HepG2 (cell line): ENCODE data around the gene HDLBP. TPM values are rescaled to one million over a fixed set of nuclear protein-coding genes. Genes with fewer than 3 reads are reported as not detected.
A peak's percentile ranks its signal among the peaks of the same experiment; 100 is the strongest.

Experiments
- ARNTL ChIP-seq: sonication (generic); formaldehyde crosslinking; IDR thresholded peaks from 2 replicates; pipeline ENCODE4 v1.4.0; 2020; ENCODE audit warnings: mild to moderate bottlenecking, missing genetic modification reagents
- CBFB ChIP-seq: sonication (generic); formaldehyde crosslinking; IDR thresholded peaks from 2 replicates; pipeline ENCODE4 v1.4.0; 2020; ENCODE audit warnings: missing genetic modification reagents
- FOXJ3 ChIP-seq: sonication (generic); formaldehyde crosslinking; IDR thresholded peaks from 2 replicates; pipeline ENCODE4 v1.4.0; 2020; ENCODE audit warnings: missing genetic modification reagents, mild to moderate bottlenecking, borderline replicate concordance
- HOXA3 ChIP-seq: sonication (generic); formaldehyde crosslinking; IDR thresholded peaks from 2 replicates; pipeline ENCODE4 v1.5.0; 2020; ENCODE audit warnings: missing genetic modification reagents
- IKZF1 ChIP-seq: fragments of 450-650 bp; IDR thresholded peaks from 2 replicates; pipeline ENCODE4 v1.7.1; 2016
- KAT7 ChIP-seq: IDR thresholded peaks from 2 replicates; pipeline ENCODE4 v1.6.1; 2018; ENCODE audit warnings: borderline replicate concordance, missing compliant biosample characterization
- MED13 ChIP-seq: sonication (generic); formaldehyde crosslinking; IDR thresholded peaks from 2 replicates; pipeline ENCODE4 v1.5.0; 2020; ENCODE audit warnings: missing genetic modification reagents
- MLX ChIP-seq: IDR thresholded peaks from 2 replicates; pipeline ENCODE4 v1.6.1; 2016
- NFE2L2 ChIP-seq: fragments of 150-350 bp; IDR thresholded peaks from 2 replicates; pipeline ENCODE4 v1.6.1; 2014; ENCODE audit warnings: low read length
- NFIB ChIP-seq: sonication (generic); formaldehyde crosslinking; IDR thresholded peaks from 2 replicates; pipeline ENCODE4 v1.9.0; 2021; ENCODE audit warnings: missing genetic modification reagents, mild to moderate bottlenecking, borderline replicate concordance
- NFIC ChIP-seq: IDR thresholded peaks from 2 replicates; pipeline ENCODE4 v1.6.1; 2012; ENCODE audit warnings: mild to moderate bottlenecking, low read length, inconsistent platforms
- RBM22 ChIP-seq: fragments of 200-400 bp; formaldehyde crosslinking; optimal IDR thresholded peaks from 2 replicates; pipeline ENCODE3; 2017; ENCODE audit warnings: mild to moderate bottlenecking, low read length, moderate library complexity
- SAFB2 ChIP-seq: sonication (generic); formaldehyde crosslinking; IDR thresholded peaks from 2 replicates; pipeline ENCODE4 v1.5.1; 2020; ENCODE audit warnings: missing genetic modification reagents, low read depth, mild to moderate bottlenecking, borderline replicate concordance
- SIN3B ChIP-seq: fragments of 150-350 bp; IDR thresholded peaks from 2 replicates; pipeline ENCODE4 v1.6.1; 2014; ENCODE audit warnings: low read length
- TOE1 ChIP-seq: sonication (generic); formaldehyde crosslinking; IDR thresholded peaks from 2 replicates; pipeline ENCODE4 v1.4.0; 2020; ENCODE audit warnings: mild to moderate bottlenecking, missing genetic modification reagents
- ZNF10 ChIP-seq: sonication (generic); formaldehyde crosslinking; IDR thresholded peaks from 2 replicates; pipeline ENCODE4 v1.4.0; 2020; ENCODE audit warnings: mild to moderate bottlenecking, low read depth, missing genetic modification reagents, borderline replicate concordance
- ZNF224 ChIP-seq: sonication (generic); formaldehyde crosslinking; IDR thresholded peaks from 2 replicates; pipeline ENCODE4 v1.5.0; 2020; ENCODE audit warnings: mild to moderate bottlenecking, missing genetic modification reagents
- ZNF260 ChIP-seq: sonication (generic); formaldehyde crosslinking; IDR thresholded peaks from 2 replicates; pipeline ENCODE4 v1.4.0; 2020; ENCODE audit warnings: missing genetic modification reagents, low read depth, mild to moderate bottlenecking, borderline replicate concordance
- ZNF275 ChIP-seq: sonication (generic); formaldehyde crosslinking; IDR thresholded peaks from 2 replicates; pipeline ENCODE4 v1.8.0; 2022; ENCODE audit warnings: missing genetic modification reagents, mild to moderate bottlenecking, inconsistent platforms, borderline replicate concordance
- polyA plus RNA-seq, 8 experiments: library from polyadenylated mRNA; depleted of rRNA in 3 of 8; stranded (reverse) in 7 of 8; unstranded in 1 of 8; fragments of >200 nt; fragmentation: Illumina TruSeq in 4 of 8; extraction: Trizol in 4 of 8; gene quantifications; 2 replicates each; pipeline versions ENCODE4 v1.2.1 to v1.2.3, GENCODE V29; 2011 to 2016; ENCODE audit warnings: low read depth in 4 of 8, missing spikeins in 1 of 8, mixed read lengths in 1 of 8; ENCODE audit not compliant: insufficient read depth in 1 of 8
- total RNA-seq, 5 experiments: library from RNA; depleted of rRNA; stranded (reverse); fragments of >200 nt; fragmentation: Illumina TruSeq; extraction: Trizol; gene quantifications; 2 replicates each; pipeline ENCODE4 v1.2.3, GENCODE V29; 2016; ENCODE audit warnings: low read depth in 1 of 5
- TF ChIP-seq, protein P1 (sequence below): sonication (generic); formaldehyde crosslinking; IDR thresholded peaks from 2 replicates; pipeline ENCODE4 v1.5.0; 2020; ENCODE audit warnings: mild to moderate bottlenecking, missing genetic modification reagents, borderline replicate concordance
- TF ChIP-seq, protein P2 (sequence below): sonication (generic); formaldehyde crosslinking; IDR thresholded peaks from 2 replicates; pipeline ENCODE4 v1.4.0; 2020; ENCODE audit warnings: low read depth, mild to moderate bottlenecking, missing genetic modification reagents
- TF ChIP-seq, protein P3 (sequence below): sonication (generic); formaldehyde crosslinking; conservative IDR thresholded peaks from 2 replicates; pipeline ENCODE4 v1.8.0; 2022; ENCODE audit warnings: mild to moderate bottlenecking, moderate library complexity, missing genetic modification reagents

The HDLBP gene
- total and polyA plus RNA-seq, 2 of the 13 experiments (the other 11 are each of a cell fraction or from before 2014, with no cell fraction given), result 464 to 707 TPM

- TF ChIP-seq, protein P1, sequence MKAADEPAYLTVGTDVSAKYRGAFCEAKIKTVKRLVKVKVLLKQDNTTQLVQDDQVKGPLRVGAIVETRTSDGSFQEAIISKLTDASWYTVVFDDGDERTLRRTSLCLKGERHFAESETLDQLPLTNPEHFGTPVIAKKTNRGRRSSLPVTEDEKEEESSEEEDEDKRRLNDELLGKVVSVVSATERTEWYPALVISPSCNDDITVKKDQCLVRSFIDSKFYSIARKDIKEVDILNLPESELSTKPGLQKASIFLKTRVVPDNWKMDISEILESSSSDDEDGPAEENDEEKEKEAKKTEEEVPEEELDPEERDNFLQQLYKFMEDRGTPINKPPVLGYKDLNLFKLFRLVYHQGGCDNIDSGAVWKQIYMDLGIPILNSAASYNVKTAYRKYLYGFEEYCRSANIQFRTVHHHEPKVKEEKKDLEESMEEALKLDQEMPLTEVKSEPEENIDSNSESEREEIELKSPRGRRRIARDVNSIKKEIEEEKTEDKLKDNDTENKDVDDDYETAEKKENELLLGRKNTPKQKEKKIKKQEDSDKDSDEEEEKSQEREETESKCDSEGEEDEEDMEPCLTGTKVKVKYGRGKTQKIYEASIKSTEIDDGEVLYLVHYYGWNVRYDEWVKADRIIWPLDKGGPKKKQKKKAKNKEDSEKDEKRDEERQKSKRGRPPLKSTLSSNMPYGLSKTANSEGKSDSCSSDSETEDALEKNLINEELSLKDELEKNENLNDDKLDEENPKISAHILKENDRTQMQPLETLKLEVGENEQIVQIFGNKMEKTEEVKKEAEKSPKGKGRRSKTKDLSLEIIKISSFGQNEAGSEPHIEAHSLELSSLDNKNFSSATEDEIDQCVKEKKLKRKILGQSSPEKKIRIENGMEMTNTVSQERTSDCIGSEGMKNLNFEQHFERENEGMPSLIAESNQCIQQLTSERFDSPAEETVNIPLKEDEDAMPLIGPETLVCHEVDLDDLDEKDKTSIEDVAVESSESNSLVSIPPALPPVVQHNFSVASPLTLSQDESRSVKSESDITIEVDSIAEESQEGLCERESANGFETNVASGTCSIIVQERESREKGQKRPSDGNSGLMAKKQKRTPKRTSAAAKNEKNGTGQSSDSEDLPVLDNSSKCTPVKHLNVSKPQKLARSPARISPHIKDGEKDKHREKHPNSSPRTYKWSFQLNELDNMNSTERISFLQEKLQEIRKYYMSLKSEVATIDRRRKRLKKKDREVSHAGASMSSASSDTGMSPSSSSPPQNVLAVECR (CRISPR knock-in tag), result peak; percentile 68; the same call in 1 of the 2 replicates
- TF ChIP-seq NFIC (no peak), MLX (CRISPR knock-in tag) (no peak), SIN3B (no peak), ZNF10 (CRISPR knock-in tag) (no peak), SAFB2 (no peak; the same call in 1 of the 2 replicates), ZNF224 (CRISPR knock-in tag) (0 out of 2 replicates have a peak, but pooled peaks have one; percentile 31), MED13 (CRISPR knock-in tag) (no peak), TOE1 (no peak), ZNF275 (CRISPR knock-in tag) (0 out of 2 replicates have a peak, but pooled peaks have one; percentile 14), HOXA3 (peak; percentile 64; the same call in 1 of the 2 replicates), NFIB (CRISPR knock-in tag) (no peak), KAT7 (CRISPR knock-in tag) (peak; percentile 69; the same call in 1 of the 2 replicates), ARNTL (CRISPR knock-in tag) (no peak), CBFB (CRISPR knock-in tag) (0 out of 2 replicates have a peak, but pooled peaks have one; percentile 28), RBM22 (no peak), NFE2L2 (no peak), FOXJ3 (CRISPR knock-in tag) (0 out of 2 replicates have a peak, but pooled peaks have one; percentile 27), ZNF260 (no peak), IKZF1 (no peak)
- TF ChIP-seq, protein P2, sequence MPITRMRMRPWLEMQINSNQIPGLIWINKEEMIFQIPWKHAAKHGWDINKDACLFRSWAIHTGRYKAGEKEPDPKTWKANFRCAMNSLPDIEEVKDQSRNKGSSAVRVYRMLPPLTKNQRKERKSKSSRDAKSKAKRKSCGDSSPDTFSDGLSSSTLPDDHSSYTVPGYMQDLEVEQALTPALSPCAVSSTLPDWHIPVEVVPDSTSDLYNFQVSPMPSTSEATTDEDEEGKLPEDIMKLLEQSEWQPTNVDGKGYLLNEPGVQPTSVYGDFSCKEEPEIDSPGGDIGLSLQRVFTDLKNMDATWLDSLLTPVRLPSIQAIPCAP (CRISPR knock-in tag), result no peak
- TF ChIP-seq, protein P3, sequence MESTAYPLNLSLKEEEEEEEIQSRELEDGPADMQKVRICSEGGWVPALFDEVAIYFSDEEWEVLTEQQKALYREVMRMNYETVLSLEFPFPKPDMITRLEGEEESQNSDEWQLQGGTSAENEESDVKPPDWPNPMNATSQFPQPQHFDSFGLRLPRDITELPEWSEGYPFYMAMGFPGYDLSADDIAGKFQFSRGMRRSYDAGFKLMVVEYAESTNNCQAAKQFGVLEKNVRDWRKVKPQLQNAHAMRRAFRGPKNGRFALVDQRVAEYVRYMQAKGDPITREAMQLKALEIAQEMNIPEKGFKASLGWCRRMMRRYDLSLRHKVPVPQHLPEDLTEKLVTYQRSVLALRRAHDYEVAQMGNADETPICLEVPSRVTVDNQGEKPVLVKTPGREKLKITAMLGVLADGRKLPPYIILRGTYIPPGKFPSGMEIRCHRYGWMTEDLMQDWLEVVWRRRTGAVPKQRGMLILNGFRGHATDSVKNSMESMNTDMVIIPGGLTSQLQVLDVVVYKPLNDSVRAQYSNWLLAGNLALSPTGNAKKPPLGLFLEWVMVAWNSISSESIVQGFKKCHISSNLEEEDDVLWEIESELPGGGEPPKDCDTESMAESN, result no peak
These were observed 43.7 kb downstream of the HDLBP start (continued) for GRCh38 chr2:241271706-241272302.
